Fibroblast of the aortic adventitia (primary cell): ENCODE results near the gene SLC27A6. TPM values are rescaled to one million over a fixed set of nuclear protein-coding genes. Genes with fewer than 3 reads are reported as not detected.
"Not testable (repeated sequence)": the region's sequence is repeated elsewhere in the genome, so short reads cannot be mapped to it uniquely, and the experiment has no call there.

ENCODE experiments used
- DNase-seq: peaks from one replicate; pipeline ENCODE4 v3.0.0-alpha.2; 2010; ENCODE audit warnings: low read depth
- H3K4me3 ChIP-seq: 2 replicates; pipeline ENCODE4 v1.5.1; 2011; ENCODE audit warnings: low read depth, mild to moderate bottlenecking, control low read depth, low read length, moderate library complexity
- total RNA-seq: library from RNA; depleted of rRNA; stranded (reverse); fragments of >200 nt; gene quantifications from 2 replicates; pipeline ENCODE4 v1.2.3, GENCODE V29; 2012; ENCODE audit warnings: low replicate concordance
- TF ChIP-seq, protein P1 (sequence below): IDR thresholded peaks from 2 replicates; pipeline ENCODE4 v1.5.1; 2011; ENCODE audit warnings: mild to moderate bottlenecking, low read length, control low read depth, inconsistent platforms; ENCODE audit not compliant: insufficient read depth

Gene SLC27A6
- total RNA-seq, 1 donor = not detected

DNA sequence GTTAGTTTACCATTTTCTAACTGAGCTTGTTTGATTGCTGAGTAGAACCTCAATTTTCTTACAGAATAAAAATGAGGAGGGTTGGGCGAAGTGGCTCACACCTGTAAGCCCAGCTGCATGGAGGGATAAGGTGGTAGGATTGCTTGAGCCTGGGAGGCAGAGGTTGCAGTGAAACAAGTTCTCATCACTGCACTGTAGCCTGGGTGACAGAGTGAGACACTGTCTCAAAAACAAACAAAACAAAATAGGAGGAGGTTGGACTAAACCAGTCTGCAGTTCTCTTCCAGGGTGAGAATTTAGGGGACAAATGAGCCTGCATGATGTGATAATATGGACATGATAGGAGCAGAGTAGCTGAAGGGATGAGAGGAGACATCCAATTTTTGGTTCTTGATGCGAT, 57.3 kb downstream of the SLC27A6 start:
- H3K4me3 ChIP-seq = no peak overlapping the region
- TF ChIP-seq, protein P1, sequence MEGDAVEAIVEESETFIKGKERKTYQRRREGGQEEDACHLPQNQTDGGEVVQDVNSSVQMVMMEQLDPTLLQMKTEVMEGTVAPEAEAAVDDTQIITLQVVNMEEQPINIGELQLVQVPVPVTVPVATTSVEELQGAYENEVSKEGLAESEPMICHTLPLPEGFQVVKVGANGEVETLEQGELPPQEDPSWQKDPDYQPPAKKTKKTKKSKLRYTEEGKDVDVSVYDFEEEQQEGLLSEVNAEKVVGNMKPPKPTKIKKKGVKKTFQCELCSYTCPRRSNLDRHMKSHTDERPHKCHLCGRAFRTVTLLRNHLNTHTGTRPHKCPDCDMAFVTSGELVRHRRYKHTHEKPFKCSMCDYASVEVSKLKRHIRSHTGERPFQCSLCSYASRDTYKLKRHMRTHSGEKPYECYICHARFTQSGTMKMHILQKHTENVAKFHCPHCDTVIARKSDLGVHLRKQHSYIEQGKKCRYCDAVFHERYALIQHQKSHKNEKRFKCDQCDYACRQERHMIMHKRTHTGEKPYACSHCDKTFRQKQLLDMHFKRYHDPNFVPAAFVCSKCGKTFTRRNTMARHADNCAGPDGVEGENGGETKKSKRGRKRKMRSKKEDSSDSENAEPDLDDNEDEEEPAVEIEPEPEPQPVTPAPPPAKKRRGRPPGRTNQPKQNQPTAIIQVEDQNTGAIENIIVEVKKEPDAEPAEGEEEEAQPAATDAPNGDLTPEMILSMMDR = no peak
- DNase-seq = no peak

- DNase-seq = no peak
- no peak overlapping the region for H3K4me3 ChIP-seq
- TF ChIP-seq, protein P1 = no peak
Measured at GRCh38 chr5:129027260-129027659, 62.0 kb downstream of the SLC27A6 start.

GRCh38 chr5:129031886-129032683, 66.8 kb downstream of the SLC27A6 start:
- TF ChIP-seq, protein P1 = no peak

DNA sequence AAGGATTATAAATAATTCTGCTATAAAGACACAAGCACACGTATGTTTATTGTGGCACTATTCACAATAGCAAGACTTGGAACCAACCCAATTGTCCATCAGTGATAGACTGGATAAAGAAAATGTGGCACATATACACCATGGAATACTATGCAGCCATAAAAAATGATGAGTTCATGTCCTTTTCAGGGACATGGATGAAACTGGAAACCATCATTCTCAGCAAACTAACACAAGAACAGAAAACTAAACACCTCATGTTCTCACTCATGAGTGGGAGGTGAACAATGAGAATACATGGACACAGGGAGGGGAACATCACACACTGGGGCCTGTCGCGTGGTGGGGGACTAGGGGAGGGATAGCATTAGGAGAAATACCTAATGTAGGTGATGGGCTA, 71.0 kb downstream of the SLC27A6 start:
- DNase-seq, H3K4me3 ChIP-seq: not testable (repeated sequence)

More at GRCh38 chr5:129031886-129032683, 66.8 kb downstream of the SLC27A6 start:
- no peak overlapping the region for H3K4me3 ChIP-seq
- DNase-seq = no peak

- DNase-seq = no peak
- no peak overlapping the region for H3K4me3 ChIP-seq
- TF ChIP-seq, protein P1 = no peak
Measured at GRCh38 chr5:129041196-129041881, 76.1 kb downstream of the SLC27A6 start.

- no peak for DNase-seq
- TF ChIP-seq, protein P1 = no peak
Measured at GRCh38 chr5:129042306-129042705, 77.0 kb downstream of the SLC27A6 start.

GRCh38 chr5:129043894-129044293, 78.6 kb downstream of the SLC27A6 start:
- H3K4me3 ChIP-seq = no peak overlapping the region
- DNase-seq = no peak
- TF ChIP-seq, protein P1 = no peak

More at GRCh38 chr5:129042306-129042705, 77.0 kb downstream of the SLC27A6 start:
- no peak overlapping the region for H3K4me3 ChIP-seq
